GM12801 (cell line): ENCODE data around the gene IFNA7.
"Not testable (repeated sequence)": the region's sequence is repeated elsewhere in the genome, so short reads cannot be mapped to it uniquely, and the experiment has no call there.

ENCODE experiments used
- TF ChIP-seq, protein P1 (sequence below): IDR thresholded peaks from one replicate; pipeline ENCODE4 v1.5.1; 2011; ENCODE audit warnings: control low read depth; ENCODE audit not compliant: insufficient read length; ENCODE audit errors: extremely low read depth

The IFNA7 gene

DNA sequence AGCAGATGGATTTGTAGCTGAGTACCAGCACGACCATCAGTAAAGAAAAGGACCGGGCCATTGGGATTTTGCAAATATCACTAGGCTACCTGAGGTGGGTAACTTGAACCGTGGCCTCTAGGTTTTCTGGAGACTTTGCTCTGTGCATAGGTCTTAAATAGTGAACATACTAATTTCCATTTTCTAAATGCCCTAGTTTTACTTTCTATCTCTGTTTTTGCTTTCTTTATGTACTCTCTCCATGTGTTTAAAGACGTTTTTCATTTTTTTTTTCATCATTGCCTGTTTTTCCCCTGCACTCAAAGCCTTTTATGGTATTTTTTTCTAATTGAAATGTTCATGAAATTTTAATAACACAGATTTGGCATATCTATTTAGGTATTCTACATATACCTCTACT is at the start of gene IFNA7:
Gene IFNA7 (minus strand): TSS at position 101 of the 400 bp plus-strand sequence. CDS start 40 bp downstream, at position 61.
- TF ChIP-seq, protein P1, sequence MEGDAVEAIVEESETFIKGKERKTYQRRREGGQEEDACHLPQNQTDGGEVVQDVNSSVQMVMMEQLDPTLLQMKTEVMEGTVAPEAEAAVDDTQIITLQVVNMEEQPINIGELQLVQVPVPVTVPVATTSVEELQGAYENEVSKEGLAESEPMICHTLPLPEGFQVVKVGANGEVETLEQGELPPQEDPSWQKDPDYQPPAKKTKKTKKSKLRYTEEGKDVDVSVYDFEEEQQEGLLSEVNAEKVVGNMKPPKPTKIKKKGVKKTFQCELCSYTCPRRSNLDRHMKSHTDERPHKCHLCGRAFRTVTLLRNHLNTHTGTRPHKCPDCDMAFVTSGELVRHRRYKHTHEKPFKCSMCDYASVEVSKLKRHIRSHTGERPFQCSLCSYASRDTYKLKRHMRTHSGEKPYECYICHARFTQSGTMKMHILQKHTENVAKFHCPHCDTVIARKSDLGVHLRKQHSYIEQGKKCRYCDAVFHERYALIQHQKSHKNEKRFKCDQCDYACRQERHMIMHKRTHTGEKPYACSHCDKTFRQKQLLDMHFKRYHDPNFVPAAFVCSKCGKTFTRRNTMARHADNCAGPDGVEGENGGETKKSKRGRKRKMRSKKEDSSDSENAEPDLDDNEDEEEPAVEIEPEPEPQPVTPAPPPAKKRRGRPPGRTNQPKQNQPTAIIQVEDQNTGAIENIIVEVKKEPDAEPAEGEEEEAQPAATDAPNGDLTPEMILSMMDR, result not testable (repeated sequence)

DNA sequence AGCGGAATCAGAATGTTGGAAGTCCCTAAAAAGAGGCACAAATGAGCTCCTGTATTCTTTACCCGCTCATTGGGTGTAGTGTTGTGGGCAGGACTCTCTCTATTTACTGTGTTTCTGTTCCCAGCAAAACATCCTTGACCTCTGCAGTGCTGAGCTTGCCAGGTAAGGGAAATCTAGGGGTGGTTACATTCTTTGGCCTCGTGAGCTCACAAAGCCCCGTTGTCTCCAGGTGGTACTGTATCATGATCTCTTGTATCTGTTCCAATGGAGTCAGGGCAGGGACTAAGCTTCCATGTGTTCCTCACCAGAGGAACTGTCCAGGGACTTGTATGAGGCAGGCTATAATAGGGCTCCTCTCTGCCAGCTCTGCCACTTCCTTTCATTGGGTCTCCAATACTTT is 49.6 kb upstream of the IFNA7 start:
- TF ChIP-seq, protein P1, result no peak

DNA sequence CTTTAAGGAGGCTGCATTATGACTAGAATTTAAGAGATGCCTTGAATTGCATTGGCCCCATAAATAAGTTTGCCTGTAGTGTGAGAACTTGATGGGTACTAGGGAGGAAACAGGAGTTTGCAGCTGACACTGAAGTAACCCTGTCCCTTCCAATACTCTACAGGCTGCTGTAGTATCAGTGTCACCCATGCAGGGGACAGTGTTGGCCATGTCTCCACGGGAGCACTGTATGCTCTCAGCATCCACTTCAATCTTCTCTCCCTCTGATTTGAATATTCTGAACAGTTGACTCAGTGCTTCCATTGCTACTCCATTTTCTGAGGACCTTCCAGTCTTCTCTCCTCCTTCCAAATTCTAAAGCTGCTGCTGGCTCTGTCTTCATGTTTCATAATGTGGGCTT is 49.2 kb upstream of the IFNA7 start:
- TF ChIP-seq, protein P1, result no peak

DNA sequence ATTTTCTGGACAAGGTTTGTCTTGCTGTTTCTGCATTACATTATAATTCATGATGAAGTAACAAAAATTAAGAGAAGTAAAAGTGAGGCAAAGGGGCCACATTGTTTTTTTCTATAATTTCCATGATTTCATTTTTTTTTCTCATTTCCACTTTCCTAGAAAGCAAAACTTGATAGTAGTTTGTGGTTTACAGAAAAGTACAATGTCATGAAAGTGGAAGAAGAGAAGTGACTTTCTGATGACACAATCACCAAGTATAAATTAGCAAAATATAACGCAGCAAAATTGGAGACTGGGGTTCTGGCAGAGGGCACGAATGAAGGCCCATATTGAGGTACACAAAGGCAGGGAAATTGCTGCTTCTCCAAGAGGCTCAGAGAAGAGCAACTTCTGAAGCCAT is 42.8 kb upstream of the IFNA7 start:
- TF ChIP-seq, protein P1, result no peak

DNA sequence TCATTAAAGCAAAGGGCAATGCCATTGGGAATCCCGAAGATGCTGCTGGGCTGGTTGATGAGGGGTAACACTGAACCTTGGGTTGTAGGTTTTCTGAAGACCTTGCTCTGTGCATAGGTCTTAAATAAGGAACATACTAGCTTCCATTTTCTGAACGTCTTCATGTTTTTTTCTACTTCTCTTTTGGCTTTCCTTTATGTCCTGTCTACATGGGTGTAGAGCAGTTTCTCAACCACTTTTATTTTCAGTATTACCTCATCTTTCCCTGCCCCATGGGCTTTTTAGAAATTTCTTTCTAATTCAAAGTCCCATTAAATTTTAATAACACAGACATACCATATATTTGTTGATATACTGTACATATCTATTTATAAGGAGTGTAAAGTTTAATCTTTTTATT is 37.9 kb upstream of the IFNA7 start, which contains the start of gene IFNA14:
Gene IFNA14 (minus strand): TSS at position 95 of the 400 bp plus-strand sequence. CDS start 70 bp downstream, at position 25.
- TF ChIP-seq, protein P1, result no peak

DNA sequence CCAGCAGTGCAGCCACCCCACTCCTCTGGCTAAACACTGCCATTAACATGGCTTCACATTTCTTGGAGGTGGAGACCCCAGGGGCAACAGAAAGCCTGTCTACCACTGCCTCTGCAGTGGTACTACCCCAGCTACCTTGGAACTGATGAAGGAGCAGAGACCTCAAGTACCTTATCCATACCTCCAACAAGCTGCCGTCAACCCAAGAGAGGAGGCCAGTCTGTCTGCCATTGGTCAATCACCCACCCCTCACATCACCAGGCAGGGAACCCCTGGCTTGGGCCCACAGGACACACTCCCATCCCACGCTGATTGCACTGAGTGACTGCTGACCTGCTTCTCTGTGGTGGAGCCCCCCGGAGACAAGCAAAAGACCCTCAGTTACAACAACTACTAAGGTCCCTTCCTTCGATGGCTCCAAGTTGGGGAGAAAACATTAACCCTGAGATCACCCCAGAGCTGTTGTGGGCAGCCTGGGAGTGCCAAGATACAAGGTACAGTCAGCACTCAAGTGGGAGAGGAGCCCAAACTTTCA is 32.2 kb upstream of the IFNA7 start:
- TF ChIP-seq, protein P1, result no peak

DNA sequence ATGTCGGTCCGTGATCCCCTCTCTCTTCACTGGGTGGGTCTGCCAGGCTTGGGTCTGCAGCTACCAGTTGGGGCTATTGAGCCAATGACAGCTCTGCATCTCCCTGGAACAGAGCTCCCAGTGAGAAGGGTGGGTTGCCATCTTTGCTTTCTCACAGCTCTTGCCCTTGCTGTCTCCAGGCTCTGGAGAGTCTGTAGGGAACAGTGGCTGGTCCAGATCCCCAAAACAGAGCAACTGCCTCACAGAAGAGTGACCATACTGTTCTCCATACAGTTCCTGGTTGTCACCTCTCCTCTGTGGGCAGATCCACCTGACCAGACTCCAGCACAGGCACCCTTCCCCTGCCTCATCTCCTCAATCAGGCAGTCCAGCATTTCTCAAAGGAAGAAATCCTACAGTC is 31.3 kb upstream of the IFNA7 start:
- TF ChIP-seq, protein P1, result no peak

DNA sequence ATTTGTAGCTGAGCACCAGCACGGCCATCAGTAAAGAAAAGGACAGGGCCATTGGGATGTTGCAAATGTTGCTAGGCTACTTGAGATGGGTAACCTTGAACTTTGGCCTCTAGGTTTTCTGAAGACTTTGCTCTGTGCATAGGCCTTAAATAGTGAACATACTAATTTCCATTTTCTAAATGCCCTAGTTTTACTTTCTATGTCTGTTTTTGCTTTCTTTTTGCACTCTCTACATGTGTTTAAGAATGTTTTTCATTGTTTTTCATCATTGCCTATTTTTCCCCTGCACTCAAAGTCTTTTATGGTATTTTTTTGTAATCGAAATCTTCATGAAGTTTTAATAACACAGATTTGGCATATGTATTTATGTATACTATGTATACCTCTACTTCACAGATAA is 26.1 kb upstream of the IFNA7 start, which contains the start of gene IFNA17:
Gene IFNA17 (minus strand): TSS at position 101 of the 400 bp plus-strand sequence. CDS start 49 bp downstream, at position 52.
- TF ChIP-seq, protein P1, result no peak
